GM19023 (cell line): ENCODE data around the gene PRLH.
"Not testable (repeated sequence)": the region's sequence is repeated elsewhere in the genome, so short reads cannot be mapped to it uniquely, and the experiment has no call there.

Source experiments
- ATAC-seq: cut with Tn5 transposase; IDR thresholded peaks from one replicate; pipeline ENCODE4 v1.9.1; 2021; ENCODE audit warnings: mild to moderate bottlenecking, moderate library complexity; ENCODE audit not compliant: unreplicated experiment

Gene PRLH

GRCh38 chr2:237599465-237600110 lies 33.2 kb downstream of the PRLH start:
- ATAC-seq = no peak

- no peak for ATAC-seq
Measured at GRCh38 chr2:237600205-237600846, 34.0 kb downstream of the PRLH start.

GRCh38 chr2:237601453-237602116 lies 35.2 kb downstream of the PRLH start:
- ATAC-seq = no peak

GRCh38 chr2:237602409-237602808 lies 36.0 kb downstream of the PRLH start:
- no peak for ATAC-seq

GRCh38 chr2:237603049-237603717 lies 36.8 kb downstream of the PRLH start:
- ATAC-seq = peak; percentile 20

GRCh38 chr2:237603718-237604362 lies 37.5 kb downstream of the PRLH start:
- ATAC-seq = peak; percentile 55

- no peak for ATAC-seq
Measured at GRCh38 chr2:237604391-237604790, 38.0 kb downstream of the PRLH start.

- no peak for ATAC-seq
Measured at GRCh38 chr2:237604960-237605359, 38.6 kb downstream of the PRLH start.

- not testable (repeated sequence) for ATAC-seq
Measured at GRCh38 chr2:237606522-237606921, 40.1 kb downstream of the PRLH start.

GRCh38 chr2:237612527-237613357 lies 46.4 kb downstream of the PRLH start:
- ATAC-seq = no peak

GRCh38 chr2:237613679-237614078 lies 47.3 kb downstream of the PRLH start:
- ATAC-seq = no peak

- ATAC-seq = no peak
Measured at GRCh38 chr2:237614151-237614720, 47.9 kb downstream of the PRLH start.

GRCh38 chr2:237615631-237616249 lies 49.4 kb downstream of the PRLH start:
- ATAC-seq = no peak

- no peak for ATAC-seq
Measured at GRCh38 chr2:237616373-237616733, 50.0 kb downstream of the PRLH start.
